ACHN (cell line): ENCODE data around the gene PLCL1.

Experiments
- DNase-seq: peaks from one replicate; pipeline ENCODE4 v3.0.0-alpha.2; 2015
- in situ Hi-C: cut with HindIII; loops from 2 replicates; pipeline ENCODE4 v1.10.0; 2017; ENCODE audit warnings: low sequenced_read_pairs, low pct_ligation_motif_present, low pct_unique_long_range_greater_than_20kb

PLCL1 gene

GRCh38 chr2:198056836-198057235, 252.4 kb downstream of the PLCL1 start:
- in situ Hi-C loops: no loop called here

DNA sequence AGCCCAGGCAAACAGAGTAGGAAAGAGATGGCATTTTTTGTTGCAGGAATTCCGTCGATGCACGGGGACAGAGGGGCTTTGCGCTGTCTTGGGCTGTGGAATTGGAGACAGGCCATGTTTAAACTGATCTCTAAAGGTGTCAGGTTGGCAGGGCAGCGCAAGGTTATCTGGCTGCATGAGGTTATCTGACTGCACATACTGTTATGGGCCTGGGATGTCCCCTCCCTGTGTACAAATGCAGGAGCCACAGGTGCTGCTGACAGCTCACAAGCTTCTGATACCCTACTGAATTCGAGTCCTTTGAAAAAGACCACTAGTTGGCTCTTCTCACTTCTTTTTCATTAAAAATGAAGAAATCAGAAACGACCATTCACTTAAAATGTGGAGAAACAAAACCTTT, 255.4 kb downstream of the PLCL1 start:
- in situ Hi-C loops: no loop called here
- no peak for DNase-seq

More at GRCh38 chr2:198056836-198057235, 252.4 kb downstream of the PLCL1 start:
- DNase-seq: no peak

DNA sequence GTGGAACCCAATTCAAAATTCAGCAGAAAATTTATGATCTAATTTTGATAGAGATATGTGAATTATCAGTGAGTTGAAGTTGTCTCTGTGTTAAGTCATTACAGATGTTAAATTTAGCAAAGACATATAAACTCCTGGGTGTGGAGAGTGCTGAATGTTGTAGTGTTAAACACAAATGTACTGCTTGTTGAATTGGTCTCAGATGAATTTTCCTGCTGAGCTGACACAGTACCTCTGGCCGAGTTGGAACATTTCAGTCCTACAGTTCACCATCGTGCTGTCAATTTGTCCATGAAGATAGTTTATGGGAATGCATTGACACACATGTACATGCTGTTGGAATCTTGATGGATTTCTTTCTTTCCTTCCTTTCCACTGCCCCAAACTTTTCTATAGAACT, 255.9 kb downstream of the PLCL1 start:
- in situ Hi-C loops: no loop called here
- no peak for DNase-seq

- in situ Hi-C loops: no loop called here
- DNase-seq: no peak
These were observed 258.4 kb downstream of the PLCL1 start for GRCh38 chr2:198062826-198063225.

DNA sequence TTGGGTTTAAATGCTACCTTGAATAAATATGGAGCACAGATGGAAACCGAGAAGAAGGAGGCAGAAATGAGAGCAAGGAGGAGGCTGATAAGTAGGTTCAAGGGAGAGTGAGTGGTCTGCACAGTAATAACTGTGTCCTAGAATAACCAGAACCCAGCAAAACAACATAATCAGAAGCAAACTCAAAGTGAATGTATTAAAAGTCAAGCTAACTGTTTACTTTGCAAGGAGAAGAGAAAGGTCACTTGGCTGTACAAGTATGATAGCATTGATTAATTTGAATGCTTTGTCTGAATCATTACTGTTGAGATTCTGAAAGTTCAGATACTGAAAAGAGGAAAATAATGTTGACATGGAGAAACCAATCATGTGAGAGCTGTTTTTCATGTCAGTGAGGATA, 258.8 kb downstream of the PLCL1 start:
- in situ Hi-C loops: no loop called here
- no peak for DNase-seq

GRCh38 chr2:198065322-198065721, 260.9 kb downstream of the PLCL1 start:
- DNase-seq: no peak
- in situ Hi-C loops: no loop called here

GRCh38 chr2:198066597-198066996, 262.2 kb downstream of the PLCL1 start:
- no peak for DNase-seq
- in situ Hi-C loops: no loop called here

DNA sequence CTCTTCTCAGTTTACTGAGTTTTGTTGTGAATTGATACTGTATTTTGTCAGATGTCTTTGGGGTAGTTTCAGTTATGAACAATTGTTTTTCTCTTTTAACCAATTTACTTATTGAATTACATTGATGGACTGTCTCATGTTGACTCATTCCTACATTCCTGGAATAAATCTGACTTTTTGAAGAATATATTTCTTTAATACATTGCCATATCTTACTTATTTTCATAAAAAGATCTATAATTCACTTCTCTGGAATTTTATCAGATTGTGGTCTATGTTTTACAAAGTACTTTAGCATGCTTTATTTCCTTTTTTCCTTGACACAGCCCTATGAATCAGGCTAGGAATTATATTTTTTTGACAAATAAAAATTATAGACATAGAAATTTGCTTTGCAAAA, 268.3 kb downstream of the PLCL1 start:
- DNase-seq: no peak
- in situ Hi-C loops: no loop called here

GRCh38 chr2:198073253-198073652, 268.9 kb downstream of the PLCL1 start:
- in situ Hi-C loops: no loop called here
- DNase-seq: no peak

DNA sequence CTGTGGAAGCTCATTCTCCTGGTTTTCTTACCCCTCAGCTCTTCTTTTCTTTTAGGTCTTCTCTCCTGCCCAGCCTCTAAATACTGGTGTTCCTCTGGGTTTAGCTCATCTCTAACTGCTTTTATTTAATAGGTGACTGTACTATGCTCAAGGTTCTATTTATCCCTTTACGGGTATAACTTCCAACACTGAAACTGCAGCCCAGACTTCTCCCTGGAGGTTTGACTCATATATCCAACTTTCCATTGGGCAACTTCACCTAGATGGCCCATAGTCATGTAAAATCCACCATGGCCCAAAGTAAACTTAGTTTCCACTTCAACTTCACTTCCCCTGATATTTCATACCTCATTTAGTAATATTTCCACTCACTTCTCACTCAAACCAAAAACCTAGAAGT, 273.1 kb downstream of the PLCL1 start:
- in situ Hi-C loops: no loop called here
- no peak for DNase-seq

DNA sequence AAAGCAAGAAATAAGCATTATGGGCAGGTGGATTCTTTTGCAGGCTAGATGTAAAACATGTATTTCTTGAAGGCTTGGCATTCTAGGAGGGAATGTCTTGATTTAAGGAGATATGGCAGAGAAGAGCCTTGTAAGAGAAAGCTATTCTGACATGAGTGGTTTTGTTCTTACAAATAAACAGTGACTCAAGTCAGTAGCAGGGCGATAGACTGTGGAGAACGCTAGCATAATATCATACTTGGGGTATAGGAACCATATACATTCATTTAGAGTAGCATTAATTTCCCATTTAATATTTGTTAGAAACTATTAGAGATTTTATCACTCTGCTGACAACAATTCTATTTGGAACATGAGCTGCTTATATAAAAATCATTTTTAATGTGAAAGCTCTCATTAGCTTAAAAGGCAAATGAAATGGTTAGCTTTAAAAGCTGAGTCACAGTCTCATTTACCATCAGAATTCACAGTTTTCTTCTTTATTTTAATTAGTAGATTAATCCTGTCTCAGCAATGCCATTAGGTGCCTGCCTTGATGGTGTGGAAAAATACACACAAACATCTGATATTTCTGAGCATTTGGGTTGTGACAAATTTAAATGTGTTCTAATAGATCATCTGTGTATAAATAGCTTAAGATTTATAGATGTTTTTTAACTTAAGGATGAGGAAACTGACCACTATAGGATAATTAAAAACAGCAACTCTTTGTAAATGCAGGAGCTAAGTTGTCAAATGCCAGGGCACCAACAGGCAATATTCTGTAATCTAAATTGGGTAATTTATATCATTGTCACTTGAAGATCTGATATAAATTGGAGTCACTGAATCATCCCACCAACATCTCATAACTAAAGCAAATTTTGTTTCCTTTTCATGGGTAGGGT, 276.7 kb downstream of the PLCL1 start:
- in situ Hi-C loops: no loop called here
- DNase-seq: no peak

DNA sequence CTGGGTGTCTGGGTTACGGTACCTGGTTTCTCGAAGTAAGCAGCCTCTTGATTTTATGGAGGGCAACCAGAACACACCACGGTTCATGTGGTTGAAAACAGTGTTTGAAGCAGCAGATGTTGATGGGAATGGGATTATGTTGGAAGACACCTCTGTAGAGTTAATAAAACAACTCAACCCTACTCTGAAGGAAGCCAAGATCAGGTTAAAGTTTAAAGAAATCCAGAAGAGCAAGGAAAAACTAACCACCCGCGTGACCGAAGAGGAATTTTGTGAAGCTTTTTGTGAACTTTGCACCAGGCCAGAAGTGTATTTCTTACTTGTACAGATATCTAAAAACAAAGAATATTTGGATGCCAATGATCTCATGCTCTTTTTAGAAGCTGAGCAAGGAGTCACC, 279.8 kb downstream of the PLCL1 start:
- in situ Hi-C loops: no loop called here

GRCh38 chr2:198096002-198096401, 291.6 kb downstream of the PLCL1 start:
- no peak for DNase-seq
- in situ Hi-C loops: no loop called here

More for the DNA sequence above, 279.8 kb downstream of the PLCL1 start:
- no peak for DNase-seq

DNA sequence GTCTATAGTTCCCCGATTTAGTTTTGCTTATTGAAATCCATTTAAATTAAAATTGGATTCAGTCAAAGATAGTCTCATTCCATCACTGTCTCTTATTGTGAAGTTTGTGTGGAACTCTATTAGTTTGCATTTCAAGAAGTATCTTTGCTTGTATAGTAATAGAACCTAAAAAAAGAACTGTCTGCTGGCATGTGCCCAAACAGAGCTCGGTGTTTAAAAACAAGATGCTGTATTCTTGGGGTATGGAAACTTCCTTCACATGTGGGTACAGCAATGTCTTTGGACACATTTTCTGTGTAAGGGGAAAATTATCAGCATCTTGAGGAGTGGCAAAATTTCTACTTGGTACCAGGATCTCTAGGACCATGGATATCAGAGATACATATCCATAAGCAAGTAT, 292.6 kb downstream of the PLCL1 start:
- in situ Hi-C loops: no loop called here
- no peak for DNase-seq

GRCh38 chr2:198097630-198098029, 293.2 kb downstream of the PLCL1 start:
- in situ Hi-C loops: no loop called here
- no peak for DNase-seq

GRCh38 chr2:198098386-198098785, 294.0 kb downstream of the PLCL1 start:
- in situ Hi-C loops: no loop called here
- no peak for DNase-seq

GRCh38 chr2:198098918-198099317, 294.5 kb downstream of the PLCL1 start:
- in situ Hi-C loops: no loop called here
- DNase-seq: no peak

GRCh38 chr2:198100346-198100745, 296.0 kb downstream of the PLCL1 start:
- DNase-seq: no peak
- in situ Hi-C loops: no loop called here

- in situ Hi-C loops: no loop called here
- DNase-seq: no peak
These were observed 297.3 kb downstream of the PLCL1 start for GRCh38 chr2:198101688-198102087.

GRCh38 chr2:198102120-198102519, 297.7 kb downstream of the PLCL1 start:
- no peak for DNase-seq
- in situ Hi-C loops: no loop called here
